Endothelial cell (in vitro differentiated cells): ENCODE results near the gene RPS6KA5. TPM values are rescaled to one million over a fixed set of nuclear protein-coding genes. Genes with fewer than 3 reads are reported as not detected.

Experiments
- DNase-seq: peaks from one replicate; pipeline ENCODE4 v3.0.0; 2021; ENCODE audit warnings: low spot score
- H3K27ac Mint-ChIP-seq: one replicate; pipeline ENCODE4 v1.8.0; 2021; ENCODE audit warnings: mixed read lengths, inconsistent platforms; ENCODE audit not compliant: unreplicated experiment
- H3K27me3 Mint-ChIP-seq: one replicate; pipeline ENCODE4 v1.8.0; 2021; ENCODE audit warnings: mild to moderate bottlenecking, moderate library complexity, mixed read lengths, inconsistent platforms; ENCODE audit not compliant: unreplicated experiment
- H3K36me3 Mint-ChIP-seq: one replicate; pipeline ENCODE4 v1.8.0; 2021; ENCODE audit warnings: mild to moderate bottlenecking, low read depth, mixed read lengths, inconsistent platforms; ENCODE audit not compliant: unreplicated experiment
- H3K4me1 Mint-ChIP-seq: one replicate; pipeline ENCODE4 v1.8.0; 2021; ENCODE audit warnings: mild to moderate bottlenecking, mixed read lengths, inconsistent platforms; ENCODE audit not compliant: unreplicated experiment
- H3K4me3 Mint-ChIP-seq: one replicate; pipeline ENCODE4 v1.8.0; 2021; ENCODE audit warnings: mild to moderate bottlenecking, mixed read lengths, inconsistent platforms; ENCODE audit not compliant: unreplicated experiment
- H3K9me3 Mint-ChIP-seq: one replicate; pipeline ENCODE4 v1.8.0; 2021; ENCODE audit warnings: mixed read lengths, inconsistent platforms; ENCODE audit not compliant: unreplicated experiment
- CTCF ChIP-seq: fragments of 200-600 bp; sonication (generic); IDR thresholded peaks from one replicate; pipeline ENCODE4 v1.5.0; 2021; ENCODE audit warnings: antibody characterized with exemption; ENCODE audit not compliant: unreplicated experiment
- total RNA-seq: library from RNA; stranded (reverse); fragmentation: NEBNext Ultra II Directional; extraction: Animal tissue kit (Norgen Biotek cat#: 25700); gene quantifications from one replicate; pipeline ENCODE4 v1.2.1, GENCODE V29; 2021; ENCODE audit not compliant: unreplicated experiment

The RPS6KA5 gene
- total RNA-seq, 1 donor from 2014 or later = 13.8 TPM

- no peak for TF ChIP-seq CTCF
- H3K9me3 Mint-ChIP-seq = no peaks in the 10 kb centered on the region
- peaks cover 16% of the 10 kb centered on the region for H3K4me1 Mint-ChIP-seq
- no peak overlapping the region for H3K27ac Mint-ChIP-seq
- no peaks in the 10 kb centered on the region for H3K36me3 Mint-ChIP-seq
- no peak for DNase-seq
- no peak overlapping the region for H3K4me3 Mint-ChIP-seq
- no peaks in the 10 kb centered on the region for H3K27me3 Mint-ChIP-seq
These were observed 90.3 kb downstream of the RPS6KA5 start for GRCh38 chr14:90970167-90970600.

- DNase-seq = no peak
- H3K27ac Mint-ChIP-seq = no peak overlapping the region
- no peaks in the 10 kb centered on the region for H3K36me3 Mint-ChIP-seq
- TF ChIP-seq CTCF = no peak
- no peaks in the 10 kb centered on the region for H3K9me3 Mint-ChIP-seq
- H3K4me3 Mint-ChIP-seq = no peak overlapping the region
- peaks cover 16% of the 10 kb centered on the region for H3K4me1 Mint-ChIP-seq
- no peaks in the 10 kb centered on the region for H3K27me3 Mint-ChIP-seq
These were observed 90.8 kb downstream of the RPS6KA5 start for GRCh38 chr14:90969531-90970166.

- Mint-ChIP-seq H3K4me3 (no peak overlapping the region), H3K27me3 (no peaks in the 10 kb centered on the region), H3K4me1 (peaks cover 16% of the 10 kb centered on the region), H3K9me3 (no peaks in the 10 kb centered on the region), H3K27ac (no peak overlapping the region), H3K36me3 (no peaks in the 10 kb centered on the region)
- TF ChIP-seq CTCF = no peak
- DNase-seq = no peak
These were observed 92.4 kb downstream of the RPS6KA5 start for GRCh38 chr14:90968025-90968424.

- no peak overlapping the region for H3K4me3 Mint-ChIP-seq
- H3K9me3 Mint-ChIP-seq = no peaks in the 10 kb centered on the region
- no peak overlapping the region for H3K27ac Mint-ChIP-seq
- no peaks in the 10 kb centered on the region for H3K36me3 Mint-ChIP-seq
- TF ChIP-seq CTCF = no peak
- DNase-seq = no peak
- H3K4me1 Mint-ChIP-seq = peaks cover 16% of the 10 kb centered on the region
- H3K27me3 Mint-ChIP-seq = no peaks in the 10 kb centered on the region
These were observed 93.9 kb downstream of the RPS6KA5 start for GRCh38 chr14:90966493-90966892.

GRCh38 chr14:90965765-90966164, 94.7 kb downstream of the RPS6KA5 start:
- Mint-ChIP-seq H3K4me3 (no peak overlapping the region), H3K9me3 (no peaks in the 10 kb centered on the region), H3K4me1 (peaks cover 16% of the 10 kb centered on the region), H3K27ac (no peak overlapping the region), H3K27me3 (no peaks in the 10 kb centered on the region), H3K36me3 (no peaks in the 10 kb centered on the region)
- TF ChIP-seq CTCF = no peak
- DNase-seq = no peak
